Right hindlimb (tissue), 1 donor: Measurements from ENCODE around the gene ARPC2.
A peak's percentile ranks its signal among the peaks of the same experiment; 100 is the strongest.

Experiments
- DNase-seq: peaks from one replicate; pipeline ENCODE4 v3.0.0-alpha.2; 2018

ARPC2 gene

DNA sequence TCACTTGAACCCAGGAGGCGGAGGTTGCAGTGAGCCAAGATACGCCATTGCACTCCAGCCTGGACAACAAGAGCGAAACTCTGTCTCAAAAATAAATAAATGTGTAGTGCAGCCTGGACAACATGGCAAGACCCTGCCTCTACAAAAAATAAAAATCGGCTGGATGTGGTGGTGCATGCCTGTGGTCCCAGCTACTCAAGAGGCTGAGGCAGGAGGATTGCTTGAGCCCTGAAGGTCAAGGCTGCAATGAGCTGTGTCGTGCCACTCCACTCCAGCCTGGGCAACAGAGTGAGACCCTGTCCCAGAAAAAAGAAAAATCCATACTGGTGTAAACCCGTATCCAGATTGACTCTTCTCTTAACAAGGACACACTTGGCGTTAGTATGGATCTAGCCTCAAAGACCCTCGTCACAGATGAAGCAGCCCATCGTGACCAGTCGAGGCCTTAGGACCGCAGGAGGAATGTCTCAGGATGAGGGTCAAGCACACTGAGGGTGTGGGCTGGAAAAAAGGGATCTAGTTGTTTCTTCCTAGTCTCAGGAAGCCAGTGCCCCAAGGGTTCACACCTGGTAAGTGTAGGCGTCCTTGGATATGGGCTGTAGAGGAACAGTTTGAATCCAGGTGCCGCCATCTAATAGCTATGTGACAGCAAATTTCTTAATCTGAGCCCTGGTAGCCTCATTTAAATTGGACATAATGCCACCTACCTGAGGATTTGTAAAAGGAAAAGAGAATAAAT is 39.8 kb downstream of the ARPC2 start:
- no peak for DNase-seq

DNA sequence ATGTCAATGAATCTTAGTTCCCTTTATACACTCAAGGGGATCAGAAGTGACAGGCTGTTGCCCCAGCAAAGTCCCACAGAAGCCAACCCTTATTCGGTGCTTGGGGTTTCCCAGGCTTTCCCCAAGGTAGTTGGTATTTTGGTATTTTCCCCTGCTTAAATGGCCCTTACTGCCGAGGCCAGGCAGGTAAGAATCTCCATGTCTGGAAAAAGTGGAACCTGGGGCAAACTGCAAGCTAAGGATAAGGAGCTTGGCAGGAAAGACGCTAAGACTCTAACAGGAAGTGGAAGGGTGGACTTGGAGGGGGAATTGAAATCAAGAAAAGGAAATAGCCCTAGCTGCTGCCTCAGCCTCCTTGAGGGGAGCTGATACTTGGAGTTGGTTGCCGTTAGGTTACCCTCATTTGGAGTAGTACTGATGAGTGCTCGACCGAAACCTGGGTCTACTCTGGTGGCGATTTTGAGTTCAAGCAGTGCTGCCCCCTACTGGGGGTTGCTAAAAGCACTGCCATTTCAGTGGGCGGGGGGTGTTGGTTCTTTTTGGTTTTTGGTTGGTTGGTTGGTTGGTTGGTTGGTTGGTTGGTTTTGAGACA is 40.5 kb downstream of the ARPC2 start:
- DNase-seq: no peak

DNA sequence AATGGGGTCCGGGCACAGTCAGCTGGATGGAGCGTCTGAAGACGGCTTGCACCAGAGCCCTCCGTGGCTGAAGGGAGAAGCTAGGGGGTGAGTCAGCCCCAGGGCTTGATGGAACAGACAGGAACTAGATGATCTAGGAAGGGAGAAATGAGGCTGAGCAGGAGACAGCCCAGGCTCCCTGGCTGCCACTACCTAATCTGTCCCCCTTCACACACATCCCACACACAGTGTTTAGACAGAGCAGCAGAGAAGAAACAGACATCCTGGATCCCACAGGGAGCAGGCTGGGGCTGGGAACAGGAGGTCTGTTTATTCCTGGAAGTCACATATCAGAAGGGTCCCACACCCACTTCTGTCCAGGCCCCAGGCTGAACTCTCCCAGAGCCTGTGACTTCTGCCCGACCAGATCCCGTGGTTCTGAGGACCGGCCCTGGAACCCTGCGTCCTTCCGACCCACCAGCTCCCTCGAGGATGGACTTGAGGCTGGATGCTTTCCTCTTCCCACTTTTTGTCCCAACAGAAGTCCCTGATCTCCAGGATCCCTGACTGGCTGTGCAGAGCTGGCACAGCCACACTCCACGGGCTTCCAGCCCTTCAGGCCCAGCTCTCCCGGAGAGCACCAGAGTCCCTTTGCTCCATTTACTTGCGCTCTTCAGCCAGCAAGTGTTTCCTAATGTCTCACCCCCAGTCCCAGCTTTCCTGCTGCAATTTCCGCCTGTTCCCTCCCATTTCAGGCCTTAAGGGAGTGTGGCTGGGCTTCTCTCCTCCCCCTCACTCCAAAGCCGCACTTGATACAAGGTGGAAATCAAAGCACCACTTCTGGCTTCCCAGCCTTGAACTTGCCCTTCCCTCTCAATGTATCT is 42.3 kb downstream of the ARPC2 start:
- peak; percentile 44 for DNase-seq

DNA sequence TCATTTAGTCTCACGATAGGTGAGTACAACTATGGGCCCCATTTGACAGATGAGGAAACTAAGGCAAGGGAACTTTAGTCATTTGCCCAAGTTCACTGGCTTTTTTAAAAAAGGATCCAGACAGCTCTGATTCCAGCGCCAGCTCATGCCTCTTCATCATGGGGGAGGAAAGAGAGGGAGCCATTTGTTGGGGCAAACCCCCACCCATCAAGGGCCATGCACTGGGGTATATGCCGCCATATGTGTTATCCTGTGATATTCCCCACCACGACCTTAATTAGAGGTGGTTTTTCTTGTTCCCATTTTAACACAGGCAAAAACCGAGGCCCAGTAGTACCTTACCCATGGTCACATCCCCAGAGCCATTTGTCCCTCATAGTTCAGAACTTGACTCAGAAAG is 43.2 kb downstream of the ARPC2 start:
- DNase-seq: no peak

DNA sequence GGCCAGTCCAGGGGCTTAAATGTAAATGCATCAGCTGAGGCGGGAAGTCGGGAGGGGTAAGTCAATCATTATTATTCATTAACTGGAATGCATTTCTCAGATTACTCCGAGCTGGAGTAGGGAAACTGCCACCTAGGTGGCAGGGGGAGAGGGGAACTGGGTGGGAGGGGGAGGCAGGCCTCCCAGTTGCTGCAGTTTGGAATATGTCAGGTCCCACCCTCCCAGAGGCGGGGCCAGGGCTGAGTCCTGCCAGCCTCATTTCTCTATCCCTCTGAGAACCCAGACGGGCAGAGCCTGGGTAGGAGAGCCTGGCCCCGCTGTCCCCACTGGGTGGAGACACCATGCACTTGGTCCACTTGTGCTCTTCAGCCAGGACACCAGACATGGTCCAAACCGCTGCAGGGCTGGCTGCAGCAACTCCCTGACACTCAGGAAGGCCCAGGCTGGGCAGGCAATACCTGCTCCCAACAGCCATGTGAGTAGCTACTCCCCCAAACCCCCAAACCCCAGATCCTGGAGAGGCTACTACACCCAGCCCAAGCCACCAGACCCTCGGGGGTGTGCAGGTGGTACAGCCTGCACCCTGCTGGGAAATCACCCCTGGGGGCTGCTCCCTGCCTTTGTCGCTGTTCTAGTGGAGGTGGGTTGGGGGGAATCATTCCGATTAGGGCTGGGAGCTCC is 43.9 kb downstream of the ARPC2 start, which contains the start of gene GPBAR1:
GPBAR1 (plus strand) TSS at position 274 of the 681 bp plus-strand sequence. CDS start 1,710 bp downstream, outside the sequence.
- DNase-seq: no peak

DNA sequence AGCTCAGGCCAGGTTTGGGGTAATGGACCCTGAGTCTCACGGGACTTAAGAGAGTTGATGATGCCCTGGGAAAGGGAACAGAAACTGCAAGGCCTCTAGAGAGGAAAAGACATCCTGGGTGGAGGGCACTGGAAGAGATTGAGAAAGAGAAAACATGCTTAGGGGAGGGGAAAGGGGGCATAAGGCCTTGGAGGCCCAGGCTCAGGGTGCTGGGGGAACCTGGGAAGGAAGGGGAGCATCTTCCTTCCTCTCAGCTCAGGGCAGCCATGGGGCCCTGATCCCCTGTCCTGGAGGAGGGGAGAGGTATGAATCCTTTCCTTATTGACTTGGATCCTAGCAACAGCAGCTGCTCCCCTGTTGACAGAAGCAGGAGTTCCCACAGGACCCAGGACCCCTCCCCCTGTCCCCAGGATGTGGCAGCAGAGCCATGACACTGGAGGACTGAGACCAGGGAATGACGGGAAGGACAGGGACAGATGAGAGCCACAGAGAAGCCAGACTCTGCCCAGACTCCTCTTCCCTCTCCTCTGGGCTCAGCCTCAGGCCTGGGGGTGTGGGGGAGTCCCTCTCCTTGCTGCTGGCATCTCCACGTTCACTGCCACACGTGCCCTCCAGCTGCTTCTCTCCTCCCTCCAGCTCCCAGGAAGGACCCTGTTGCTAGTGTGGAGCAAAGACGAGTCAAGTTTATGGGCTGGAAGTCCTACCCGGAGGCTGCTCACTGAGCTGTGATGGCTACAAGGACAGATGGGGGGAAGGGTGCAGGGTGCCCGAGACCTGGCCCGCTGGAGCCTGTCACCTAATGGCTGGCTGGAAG is 44.6 kb downstream of the ARPC2 start:
- DNase-seq: no peak

DNA sequence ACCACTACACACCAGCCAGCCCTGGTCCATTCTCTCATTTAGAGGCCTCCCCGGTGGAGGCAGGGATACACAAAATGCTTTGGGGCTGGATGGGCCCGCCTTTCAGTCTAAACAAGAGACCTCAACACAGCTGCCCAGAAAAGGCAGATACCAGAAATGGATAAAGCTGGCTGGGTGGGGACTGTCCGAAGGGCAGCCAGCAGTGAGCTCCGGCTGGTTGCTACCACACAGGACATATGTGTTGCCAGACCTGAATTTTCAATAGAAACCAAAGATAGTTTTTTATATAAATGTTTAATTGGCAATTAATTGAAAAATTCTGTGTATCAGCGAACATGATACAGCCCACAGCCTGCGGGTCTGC is 45.2 kb downstream of the ARPC2 start:
- no peak for DNase-seq

DNA sequence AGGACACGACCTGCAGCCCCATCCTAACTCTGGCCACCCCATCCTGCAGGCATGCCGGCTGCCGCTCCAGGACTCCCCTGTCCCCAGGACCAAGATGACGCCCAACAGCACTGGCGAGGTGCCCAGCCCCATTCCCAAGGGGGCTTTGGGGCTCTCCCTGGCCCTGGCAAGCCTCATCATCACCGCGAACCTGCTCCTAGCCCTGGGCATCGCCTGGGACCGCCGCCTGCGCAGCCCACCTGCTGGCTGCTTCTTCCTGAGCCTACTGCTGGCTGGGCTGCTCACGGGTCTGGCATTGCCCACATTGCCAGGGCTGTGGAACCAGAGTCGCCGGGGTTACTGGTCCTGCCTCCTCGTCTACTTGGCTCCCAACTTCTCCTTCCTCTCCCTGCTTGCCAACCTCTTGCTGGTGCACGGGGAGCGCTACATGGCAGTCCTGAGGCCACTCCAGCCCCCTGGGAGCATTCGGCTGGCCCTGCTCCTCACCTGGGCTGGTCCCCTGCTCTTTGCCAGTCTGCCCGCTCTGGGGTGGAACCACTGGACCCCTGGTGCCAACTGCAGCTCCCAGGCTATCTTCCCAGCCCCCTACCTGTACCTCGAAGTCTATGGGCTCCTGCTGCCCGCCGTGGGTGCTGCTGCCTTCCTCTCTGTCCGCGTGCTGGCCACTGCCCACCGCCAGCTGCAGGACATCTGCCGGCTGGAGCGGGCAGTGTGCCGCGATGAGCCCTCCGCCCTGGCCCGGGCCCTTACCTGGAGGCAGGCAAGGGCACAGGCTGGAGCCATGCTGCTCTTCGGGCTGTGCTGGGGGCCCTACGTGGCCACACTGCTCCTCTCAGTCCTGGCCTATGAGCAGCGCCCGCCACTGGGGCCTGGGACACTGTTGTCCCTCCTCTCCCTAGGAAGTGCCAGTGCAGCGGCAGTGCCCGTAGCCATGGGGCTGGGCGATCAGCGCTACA is 45.9 kb downstream of the ARPC2 start:
- DNase-seq: no peak

DNA sequence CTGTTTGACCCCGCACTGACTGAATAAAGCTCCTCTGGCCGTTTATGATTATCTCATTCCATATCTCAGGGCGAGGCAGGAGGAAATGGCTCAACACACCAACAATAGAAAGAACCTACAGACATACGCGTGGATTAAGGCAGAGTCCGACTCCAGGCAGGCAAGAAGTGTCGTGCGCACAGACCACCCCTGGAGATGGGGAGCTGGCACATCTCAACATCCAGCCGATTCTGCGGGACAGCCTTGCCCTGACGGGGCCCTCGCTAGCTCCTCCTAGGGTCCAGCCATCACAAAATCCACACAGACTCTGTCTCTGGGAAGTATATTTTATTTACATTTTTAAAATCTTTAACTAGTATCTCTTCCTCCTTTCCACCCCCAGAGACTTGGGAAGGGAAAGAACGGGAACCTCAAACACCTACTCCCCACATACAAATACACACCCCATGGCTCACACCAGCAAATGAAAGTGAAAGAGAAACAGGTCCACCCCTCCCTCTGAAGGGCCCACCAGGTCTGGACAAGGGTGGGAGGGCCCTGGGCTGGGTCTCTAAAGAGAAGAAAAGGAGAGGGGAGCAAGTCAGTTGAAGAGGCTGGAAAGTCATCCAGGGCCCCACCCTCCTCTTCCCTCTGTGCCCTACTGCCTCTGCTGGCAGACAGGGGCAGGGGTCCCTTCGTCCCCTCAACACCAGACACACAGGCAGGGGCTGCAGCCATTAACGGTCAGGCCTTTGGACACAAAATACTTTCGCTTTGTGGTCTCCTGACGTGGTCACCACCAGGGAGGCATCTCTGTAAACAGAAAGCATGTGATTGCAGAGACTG is 47.0 kb downstream of the ARPC2 start:
- no peak for DNase-seq

DNA sequence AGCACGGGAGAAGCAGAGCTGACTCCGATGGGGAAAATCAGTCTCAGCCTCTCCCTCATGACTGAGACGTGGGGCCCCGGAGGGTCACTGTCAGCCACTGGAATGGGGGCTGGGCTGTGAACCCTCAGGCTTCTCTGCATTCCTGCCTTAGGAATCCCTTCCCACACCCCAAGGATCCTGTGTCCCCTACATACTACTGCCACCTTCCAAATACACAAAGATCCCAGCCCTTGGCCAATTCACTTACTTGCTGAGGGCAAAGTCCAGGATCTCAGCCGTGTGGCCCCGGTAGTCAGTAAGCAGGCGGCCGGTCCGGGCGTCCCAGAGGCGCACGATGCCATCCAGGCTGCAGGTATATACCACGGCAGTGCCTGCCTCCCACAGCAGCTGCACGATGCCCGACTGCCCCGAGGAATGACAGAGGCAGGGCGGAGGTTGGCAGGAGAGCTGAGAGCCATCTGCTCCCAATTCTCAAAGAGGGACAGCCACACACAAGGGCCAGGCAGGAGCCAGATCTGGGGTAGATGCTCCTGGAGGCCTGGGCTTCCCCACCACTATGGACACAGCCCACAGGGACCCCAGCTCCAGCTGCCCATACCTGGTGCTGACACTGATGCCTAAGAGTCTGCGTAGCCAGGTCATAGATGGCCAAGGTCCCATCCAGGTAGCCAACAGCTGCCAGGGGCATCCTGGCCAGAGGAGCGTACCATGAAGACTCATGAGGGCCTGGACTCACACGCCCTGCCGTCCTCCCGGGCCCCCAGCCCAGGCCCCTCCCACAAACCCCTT is 48.0 kb downstream of the ARPC2 start:
- DNase-seq: no peak

DNA sequence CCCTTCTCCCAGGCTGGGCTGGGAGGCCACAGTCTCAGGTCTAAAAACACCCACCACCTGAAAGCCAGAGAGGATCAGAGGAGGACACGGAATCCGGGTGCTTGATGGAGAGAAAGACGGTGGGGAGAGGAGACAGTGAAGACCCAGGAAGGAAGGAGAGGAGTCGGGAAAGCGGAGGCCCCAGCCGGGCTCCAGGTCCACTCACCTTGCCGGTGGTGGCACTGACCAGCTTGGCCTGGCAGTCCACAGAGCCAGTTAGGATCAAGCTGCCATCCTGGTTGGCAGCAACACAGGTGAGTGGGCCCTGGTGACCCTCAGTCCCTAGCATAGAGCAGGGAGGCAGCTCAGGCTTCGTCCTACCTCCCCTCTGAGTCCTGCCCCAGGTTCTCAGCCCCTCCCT is 48.6 kb downstream of the ARPC2 start:
- no peak for DNase-seq

DNA sequence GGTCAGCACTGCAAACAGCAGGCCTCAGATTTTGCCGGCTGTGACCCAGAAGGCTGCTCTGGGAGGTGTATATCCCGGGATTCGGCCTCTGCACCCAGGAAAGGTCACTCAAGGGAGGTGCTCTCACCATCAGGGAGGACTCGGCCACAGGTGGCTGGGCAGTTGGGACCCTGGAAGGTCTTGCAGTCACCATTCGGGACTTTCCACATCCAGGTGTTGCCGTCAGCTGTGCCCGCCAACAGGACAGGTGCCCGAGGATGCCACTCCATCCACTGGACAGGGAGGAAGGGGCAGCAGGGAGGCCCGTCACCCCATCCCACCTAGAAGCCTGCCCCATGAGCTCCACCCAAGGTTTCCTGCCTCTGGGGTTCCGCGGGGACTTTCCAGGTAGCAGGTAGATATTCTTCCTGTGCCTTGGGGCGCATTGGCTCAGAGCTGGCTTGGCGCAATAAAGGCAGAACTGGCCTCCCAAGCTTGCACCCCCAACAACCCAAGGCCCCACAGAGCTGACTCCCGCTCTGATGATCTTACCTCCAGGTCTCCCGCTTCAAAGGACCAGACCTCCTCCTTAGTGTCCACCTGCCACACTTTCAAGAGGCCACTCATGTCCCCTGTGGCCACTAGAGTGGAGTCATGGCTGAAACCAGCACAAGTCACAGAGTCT is 49.5 kb downstream of the ARPC2 start:
- DNase-seq: no peak

DNA sequence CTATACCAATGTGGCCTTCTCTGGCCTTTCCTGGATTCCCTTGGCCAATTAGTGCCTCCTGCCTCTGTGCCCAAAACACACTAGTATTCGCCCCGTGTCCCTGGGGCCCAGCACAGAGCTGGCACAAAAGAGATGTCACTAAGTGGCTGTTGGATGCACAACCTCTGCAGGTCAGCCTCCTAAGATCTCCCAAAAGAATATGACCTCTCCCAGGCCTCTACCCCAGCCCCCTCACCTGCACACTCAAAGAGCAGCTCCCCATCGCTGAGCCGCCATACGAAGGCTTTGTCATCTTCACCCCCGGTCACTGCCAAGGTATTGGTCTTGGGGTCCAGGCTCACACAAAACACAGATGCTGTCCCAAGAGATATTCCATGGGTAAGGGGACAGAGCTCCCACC is 50.3 kb downstream of the ARPC2 start:
- DNase-seq: no peak

DNA sequence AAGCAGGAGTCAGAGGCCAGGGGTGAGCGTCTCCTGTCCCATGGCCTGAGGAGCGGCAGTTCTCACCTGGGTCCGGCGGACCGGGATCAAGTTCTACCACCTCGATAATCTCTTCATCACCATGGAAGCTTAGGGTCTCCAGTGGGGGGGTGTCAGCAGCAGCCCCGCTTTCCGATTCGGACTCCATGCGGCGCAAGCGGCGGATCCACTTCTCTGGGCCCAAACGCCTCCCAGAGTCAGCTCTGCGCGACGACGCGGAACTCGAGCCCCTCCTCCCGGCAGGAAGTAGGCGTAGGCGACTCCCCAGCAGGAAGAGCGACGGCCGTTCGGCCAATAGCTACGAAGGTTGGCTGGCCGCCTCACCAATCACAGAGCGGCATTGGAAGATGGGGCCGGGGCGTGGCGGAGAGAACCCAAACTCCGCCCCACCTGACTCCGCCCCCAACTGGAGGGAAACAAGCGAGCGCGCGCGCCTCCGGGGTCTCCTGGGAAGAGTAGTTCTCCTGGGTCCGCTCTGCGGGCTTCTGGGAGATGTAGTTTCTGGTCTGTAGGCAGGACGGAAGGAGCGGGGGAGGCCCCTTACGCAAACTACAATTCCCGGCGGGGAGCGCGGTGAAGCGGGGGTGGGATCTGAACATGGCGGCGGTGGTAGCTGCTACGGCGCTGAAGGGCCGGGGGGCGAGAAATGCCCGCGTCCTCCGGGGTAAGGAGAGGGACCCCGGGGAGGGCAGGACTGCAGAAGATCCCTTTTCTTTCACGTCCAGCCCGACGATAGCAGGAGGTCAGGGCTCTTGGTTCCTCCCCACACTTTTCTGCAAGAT is 53.1 kb downstream of the ARPC2 start, which contains the start of the genes AAMP and PNKD:
AAMP (minus strand) TSS at position 238 of the 821 bp plus-strand sequence; CDS start at position 187, 51 bp downstream.
PNKD (plus strand) TSS at position 620 of the 821 bp plus-strand sequence; CDS start at position 637, 17 bp downstream.
- peak; percentile 100 for DNase-seq

DNA sequence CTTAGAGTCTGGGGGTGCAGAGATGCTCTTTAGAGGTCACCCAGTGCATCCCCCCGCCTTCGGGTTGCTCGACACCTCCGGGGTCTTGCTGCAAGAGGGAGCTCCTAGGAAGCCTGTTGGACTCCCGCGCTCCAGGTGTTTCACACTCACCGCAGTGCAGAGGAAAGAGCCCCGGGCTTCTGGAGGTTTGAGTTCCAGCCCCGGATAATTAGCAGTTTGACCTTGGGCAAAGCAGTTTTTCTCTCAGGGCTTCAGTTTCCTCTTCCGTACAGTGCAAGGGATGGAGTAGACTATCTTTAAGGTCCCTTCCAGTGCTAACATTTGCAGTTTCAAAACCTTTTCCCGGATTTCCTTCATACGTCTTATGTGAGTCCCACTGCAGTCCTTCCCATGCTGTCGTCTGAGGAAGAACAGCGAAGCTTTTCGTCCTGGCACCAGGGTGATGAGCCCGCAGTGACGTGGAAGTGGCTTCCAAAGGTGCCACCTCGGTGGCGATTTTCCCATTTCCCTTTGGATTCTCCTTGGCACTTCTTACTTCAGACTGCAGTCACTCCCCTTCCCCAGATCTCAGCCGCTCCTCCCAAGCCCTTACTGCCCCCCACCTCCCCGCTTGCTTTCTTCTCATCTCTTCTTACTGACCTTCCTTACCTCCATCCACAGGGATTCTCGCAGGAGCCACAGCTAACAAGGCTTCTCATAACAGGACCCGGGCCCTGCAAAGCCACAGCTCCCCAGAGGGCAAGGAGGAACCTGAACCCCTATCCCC is 53.9 kb downstream of the ARPC2 start:
- DNase-seq: no peak

DNA sequence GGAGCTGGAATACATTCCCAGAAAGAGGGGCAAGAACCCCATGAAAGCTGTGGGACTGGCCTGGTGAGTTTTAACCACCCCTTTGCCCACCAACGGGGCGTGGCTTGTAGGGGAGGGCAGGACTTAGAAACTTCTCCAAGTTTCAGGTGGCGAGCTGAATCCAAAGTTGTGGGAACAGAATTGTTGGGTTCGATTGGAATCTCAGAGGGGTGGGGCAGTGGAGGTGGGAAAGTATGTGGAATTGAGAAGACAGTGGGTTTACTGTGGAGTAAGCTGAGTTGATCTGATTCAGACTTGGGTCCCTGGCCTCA is 54.5 kb downstream of the ARPC2 start:
- DNase-seq: no peak
